Parathyroid adenoma (tissue), 2 donors: ENCODE results near the gene ACAD9.

Source experiments
- H2AFZ ChIP-seq: fragments of 300-600 bp; sonication (generic); one replicate; pipeline ENCODE4 v1.7.0; 2017; ENCODE audit warnings: antibody characterized with exemption, mild to moderate bottlenecking
- H3K27ac ChIP-seq: fragments of 300-600 bp; sonication (generic); one replicate; pipeline ENCODE4 v1.7.0; 2017
- H3K27me3 ChIP-seq: fragments of 300-600 bp; sonication (generic); one replicate; pipeline ENCODE4 v1.7.0; 2017; ENCODE audit warnings: low read length; ENCODE audit not compliant: control insufficient read depth, insufficient read depth
- H3K36me3 ChIP-seq: fragments of 300-600 bp; sonication (generic); one replicate; pipeline ENCODE4 v1.7.0; 2017; ENCODE audit warnings: low read length; ENCODE audit not compliant: control insufficient read depth, insufficient read depth
- H3K4me1 ChIP-seq: fragments of 300-600 bp; sonication (generic); one replicate; pipeline ENCODE4 v1.7.0; 2017; ENCODE audit warnings: control low read depth
- H3K4me2 ChIP-seq: fragments of 300-600 bp; sonication (generic); one replicate; pipeline ENCODE4 v1.7.0; 2017; ENCODE audit warnings: low read length
- H3K4me3 ChIP-seq: fragments of 300-600 bp; sonication (generic); one replicate; pipeline ENCODE4 v1.7.0; 2017; ENCODE audit warnings: low read depth, low read length
- H3K79me2 ChIP-seq: fragments of 300-600 bp; sonication (generic); one replicate; pipeline ENCODE4 v1.7.0; 2017; ENCODE audit warnings: control low read depth
- H3K9ac ChIP-seq: fragments of 300-600 bp; sonication (generic); one replicate; pipeline ENCODE4 v1.7.0; 2017; ENCODE audit warnings: mild to moderate bottlenecking
- H3K9me3 ChIP-seq: fragments of 300-600 bp; sonication (generic); one replicate; pipeline ENCODE4 v1.7.0; 2017; ENCODE audit warnings: low read length; ENCODE audit not compliant: control insufficient read depth
- CTCF ChIP-seq: fragments of 300-600 bp; sonication (generic); IDR thresholded peaks from one replicate; pipeline ENCODE4 v1.7.0; 2017; ENCODE audit warnings: antibody characterized with exemption, mild to moderate bottlenecking
- donor health status: primary hyperparathyroidism.

ACAD9 gene

GRCh38 chr3:128903501-128903900 is 24.1 kb downstream of the ACAD9 start:
- Histone ChIP-seq H3K27ac (no peak overlapping the region), H3K79me2 (no peaks in the 10 kb centered on the region), H3K36me3 (no peaks in the 10 kb centered on the region), H3K4me1 (no peaks in the 10 kb centered on the region), H3K9ac (no peak overlapping the region), H3K9me3 (no peaks in the 10 kb centered on the region), H2AFZ (no peak overlapping the region), H3K27me3 (no peaks in the 10 kb centered on the region), H3K4me3 (no peak overlapping the region), H3K4me2 (no peak overlapping the region)
- no peak for TF ChIP-seq CTCF

- H3K27ac ChIP-seq = no peak overlapping the region
- no peaks in the 10 kb centered on the region for H3K79me2 ChIP-seq
- H3K36me3 ChIP-seq = no peaks in the 10 kb centered on the region
- no peaks in the 10 kb centered on the region for H3K4me1 ChIP-seq
- H3K9me3 ChIP-seq = no peaks in the 10 kb centered on the region
- no peak overlapping the region for H3K9ac ChIP-seq
- no peak overlapping the region for H3K4me3 ChIP-seq
- no peak for TF ChIP-seq CTCF
- H2AFZ ChIP-seq = no peak overlapping the region
- no peaks in the 10 kb centered on the region for H3K27me3 ChIP-seq
- no peak overlapping the region for H3K4me2 ChIP-seq
Observed at GRCh38 chr3:128906031-128906803, 26.8 kb downstream of the ACAD9 start.

GRCh38 chr3:128906804-128907525 is 27.5 kb downstream of the ACAD9 start:
- no peak overlapping the region for H3K4me2 ChIP-seq
- no peaks in the 10 kb centered on the region for H3K79me2 ChIP-seq
- no peaks in the 10 kb centered on the region for H3K4me1 ChIP-seq
- H3K4me3 ChIP-seq = no peak overlapping the region
- no peak for TF ChIP-seq CTCF
- H3K27ac ChIP-seq = no peak overlapping the region
- no peak overlapping the region for H3K9ac ChIP-seq
- H3K27me3 ChIP-seq = no peaks in the 10 kb centered on the region
- H3K9me3 ChIP-seq = no peaks in the 10 kb centered on the region
- no peaks in the 10 kb centered on the region for H3K36me3 ChIP-seq
- H2AFZ ChIP-seq = no peak overlapping the region

GRCh38 chr3:128907706-128908445 is 28.5 kb downstream of the ACAD9 start:
- no peak overlapping the region for H3K4me3 ChIP-seq
- H2AFZ ChIP-seq = no peak overlapping the region
- no peaks in the 10 kb centered on the region for H3K36me3 ChIP-seq
- no peak overlapping the region for H3K4me2 ChIP-seq
- TF ChIP-seq CTCF = no peak
- H3K9me3 ChIP-seq = no peaks in the 10 kb centered on the region
- no peak overlapping the region for H3K9ac ChIP-seq
- H3K79me2 ChIP-seq = no peaks in the 10 kb centered on the region
- no peak overlapping the region for H3K27ac ChIP-seq
- H3K4me1 ChIP-seq = no peaks in the 10 kb centered on the region
- no peaks in the 10 kb centered on the region for H3K27me3 ChIP-seq
